C1 segment of cervical spinal cord (tissue), 14 donors: Measurements from ENCODE around the gene ETV7.
"Not testable (repeated sequence)": the region's sequence is repeated elsewhere in the genome, so short reads cannot be mapped to it uniquely, and the experiment has no call there.

Experiments
- DNase-seq, 14 donors: peaks; one replicate each; lab custom pipeline; 2025; lab: John Stamatoyannopoulos, UW

The ETV7 gene

DNA sequence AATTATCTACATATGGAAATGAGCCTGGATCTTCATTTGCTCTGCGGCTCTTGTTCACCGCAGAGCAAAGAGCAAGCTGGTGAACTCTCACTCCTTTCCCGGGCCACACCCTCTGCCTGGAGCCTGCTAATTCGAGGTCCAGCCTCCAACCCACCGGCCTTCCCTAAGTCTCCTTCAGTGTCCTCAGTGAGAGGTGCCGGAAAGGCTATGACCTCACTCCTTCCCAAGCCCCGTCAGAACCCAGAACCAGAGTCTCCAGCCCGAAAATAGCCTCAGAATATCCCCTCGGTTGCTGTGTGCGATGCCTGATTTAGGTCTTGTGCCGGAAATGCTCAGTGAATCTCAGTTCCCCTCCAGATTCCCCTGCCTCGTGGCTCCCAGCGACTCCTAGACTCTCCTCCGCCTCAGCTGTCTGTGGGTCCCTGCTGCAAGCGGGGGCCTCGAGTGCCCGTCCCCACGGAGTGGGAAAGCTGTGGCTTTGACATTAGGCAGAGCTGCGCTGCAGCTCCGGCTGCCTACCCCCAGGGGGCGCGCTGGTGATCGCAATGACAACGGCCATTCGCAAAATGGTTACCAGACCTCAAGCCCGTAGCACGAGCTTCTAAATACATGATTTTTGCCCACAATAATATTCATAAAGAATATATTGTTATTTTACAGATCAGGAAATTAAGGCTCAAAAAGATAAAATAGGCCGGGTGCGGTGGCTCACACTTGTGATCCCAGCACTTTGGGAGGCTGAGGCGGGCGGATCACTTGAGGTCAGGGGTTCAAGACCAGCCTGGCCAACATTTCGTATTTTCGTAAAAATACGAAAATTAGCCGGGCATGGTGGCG is 46.6 kb downstream of the ETV7 start:
- DNase-seq: peak in 9 of 14 donors; percentile 7 to 57 (median 37)

DNA sequence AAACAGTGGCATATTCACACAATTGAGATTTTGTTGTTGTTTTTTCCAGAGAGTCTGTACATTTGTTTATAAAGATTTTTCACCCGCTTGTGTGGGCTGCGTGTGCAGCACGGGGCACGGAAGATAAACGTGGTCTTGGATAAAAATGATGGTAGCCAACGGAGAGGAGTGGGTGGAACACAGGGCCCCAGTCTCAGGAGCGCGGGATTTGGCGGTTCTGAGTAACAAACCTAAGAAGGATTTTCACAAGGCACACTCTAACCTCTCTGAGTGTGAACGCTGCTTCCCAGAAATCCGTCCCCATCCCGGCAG is 47.2 kb downstream of the ETV7 start:
- no peak for DNase-seq

DNA sequence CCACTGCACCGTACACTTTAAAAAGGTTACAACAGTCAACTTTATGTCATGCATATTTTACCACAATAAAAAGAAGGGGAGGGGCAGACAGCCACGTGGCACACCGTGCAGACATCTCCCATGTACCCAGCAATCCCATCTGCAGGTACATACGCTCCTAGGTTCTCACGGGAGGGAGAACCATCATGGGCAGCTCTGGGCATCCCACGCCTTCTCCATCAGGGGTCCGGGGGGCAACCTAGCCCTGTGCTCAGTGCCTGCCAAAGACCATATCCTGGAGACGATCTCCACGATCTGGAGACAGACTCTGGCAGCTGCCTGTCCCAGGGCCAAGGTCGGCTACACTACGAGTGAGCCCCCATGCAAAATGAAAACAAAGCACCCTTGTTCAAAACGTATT is 48.3 kb downstream of the ETV7 start:
- no peak for DNase-seq

DNA sequence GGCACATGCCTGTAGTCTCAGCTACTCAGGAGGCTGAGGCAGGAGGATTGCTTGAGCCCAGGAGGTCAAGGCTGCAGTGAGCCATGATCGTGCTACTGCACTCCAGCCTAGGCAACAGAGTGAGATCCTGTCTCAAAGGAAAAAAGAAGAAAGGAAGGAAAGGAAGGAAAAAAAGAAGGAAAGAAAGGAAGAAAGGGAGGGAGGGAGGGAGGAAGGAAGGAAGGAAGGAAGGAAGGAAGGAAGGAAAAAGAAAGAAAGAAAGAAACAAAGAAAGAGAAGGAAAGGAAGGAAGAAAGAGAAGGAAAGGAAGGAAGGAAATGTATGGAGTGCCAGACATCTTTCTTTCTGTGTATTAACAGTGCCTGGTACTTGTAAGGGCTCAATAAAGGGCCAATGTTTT is 49.2 kb downstream of the ETV7 start:
- not testable (repeated sequence) for DNase-seq

DNA sequence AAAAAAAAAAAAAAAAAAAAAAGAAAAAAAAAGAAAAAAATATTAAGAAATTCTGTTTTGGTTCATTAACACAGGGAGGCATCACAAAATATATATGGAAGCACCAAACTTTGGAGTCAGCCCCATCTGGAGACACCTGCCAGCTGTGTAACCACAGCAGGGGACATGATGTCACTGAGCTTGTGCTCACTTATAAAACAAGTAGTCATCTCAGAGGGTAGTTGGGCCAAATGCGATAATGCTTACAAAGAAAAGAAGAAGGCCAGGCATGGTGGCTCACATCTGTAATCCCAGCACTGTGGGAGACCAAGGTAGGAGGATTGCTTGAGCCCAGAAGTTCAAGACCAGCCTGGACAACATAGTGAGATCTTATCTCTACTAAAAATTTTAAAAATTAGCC is 49.7 kb downstream of the ETV7 start:
- DNase-seq: no peak

DNA sequence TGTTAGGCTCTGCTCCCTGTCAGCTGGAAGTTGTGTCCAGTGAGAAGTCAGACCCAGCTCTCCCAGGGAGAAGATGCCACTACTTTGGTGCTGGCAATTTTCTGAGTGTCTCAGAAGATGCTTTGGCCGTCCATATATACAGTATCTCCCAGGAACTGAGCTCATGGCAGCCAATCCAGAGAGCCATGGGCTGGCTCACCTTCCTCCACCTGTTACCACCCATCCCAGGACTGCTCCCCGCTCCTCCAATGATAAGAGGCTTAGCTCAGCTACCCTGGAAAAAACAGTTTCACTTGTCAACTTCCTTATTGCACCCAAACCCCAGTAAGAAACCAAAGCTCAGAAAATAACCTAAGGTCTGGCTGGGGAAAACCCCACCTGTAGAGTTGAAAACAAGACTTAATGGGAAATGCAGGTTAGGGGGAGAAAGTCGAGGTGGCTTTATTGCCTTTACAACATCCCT is 50.7 kb downstream of the ETV7 start, which contains the start of gene BNIP5:
Gene BNIP5 (minus strand): TSS at position 110 of the 463 bp plus-strand sequence. CDS start 6,198 bp downstream, outside the sequence.
- DNase-seq: no peak

DNA sequence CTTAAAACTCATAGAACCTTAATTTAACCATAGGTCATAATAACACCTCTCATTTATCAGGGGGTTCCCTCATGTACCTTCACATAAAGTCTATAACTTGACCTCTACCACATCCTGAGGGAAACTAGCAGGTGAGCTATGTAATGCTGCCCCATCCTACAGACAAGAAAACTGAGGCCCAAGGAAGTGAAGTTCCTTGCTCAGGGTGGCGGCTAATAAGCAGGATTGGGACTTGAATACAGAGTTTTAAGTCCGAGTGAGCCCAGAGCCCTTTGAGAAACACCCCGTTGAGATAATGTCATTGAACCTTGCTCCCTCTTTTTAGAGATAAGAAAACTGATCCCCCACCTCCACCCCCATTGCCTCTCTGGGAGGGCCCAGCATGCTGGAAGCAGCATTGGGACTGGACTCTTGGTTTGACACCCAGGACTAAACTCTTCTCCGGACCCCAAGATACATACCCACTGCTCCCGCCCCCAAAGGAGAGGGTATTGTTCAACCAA is 51.2 kb downstream of the ETV7 start:
- DNase-seq: no peak

DNA sequence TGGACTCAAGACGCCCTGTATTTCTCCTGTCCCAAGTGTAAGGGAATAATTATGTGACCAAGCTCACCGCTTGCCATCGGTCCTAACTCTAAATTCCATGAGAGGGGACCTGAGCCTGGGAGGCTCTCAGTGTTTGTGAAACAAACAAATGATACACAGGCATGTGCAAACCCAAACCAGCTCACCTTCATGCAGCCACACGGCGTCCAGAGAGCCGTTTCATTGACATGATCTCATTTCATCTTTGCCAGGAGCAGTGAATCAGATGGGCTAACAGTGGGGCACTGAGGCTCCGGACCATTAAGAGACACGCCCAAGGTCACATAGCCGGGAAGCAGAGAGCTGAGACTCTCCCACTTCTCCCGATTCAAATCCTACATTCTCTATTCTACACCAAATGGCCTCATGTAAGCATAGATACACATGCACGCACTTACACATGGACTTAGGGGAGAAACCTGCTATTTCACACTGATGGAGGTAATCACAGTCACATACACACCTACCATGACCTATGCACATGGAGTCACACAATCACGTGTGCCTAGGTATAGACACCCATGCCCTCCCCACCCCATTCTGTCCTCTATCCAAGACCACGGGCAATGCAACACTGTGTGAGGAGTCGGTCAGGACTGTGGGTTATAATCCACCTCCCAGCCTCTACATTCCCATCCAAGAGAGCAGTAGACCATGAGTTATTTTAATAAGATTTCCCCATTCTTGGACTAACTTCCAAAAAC is 51.8 kb downstream of the ETV7 start:
- no peak for DNase-seq

DNA sequence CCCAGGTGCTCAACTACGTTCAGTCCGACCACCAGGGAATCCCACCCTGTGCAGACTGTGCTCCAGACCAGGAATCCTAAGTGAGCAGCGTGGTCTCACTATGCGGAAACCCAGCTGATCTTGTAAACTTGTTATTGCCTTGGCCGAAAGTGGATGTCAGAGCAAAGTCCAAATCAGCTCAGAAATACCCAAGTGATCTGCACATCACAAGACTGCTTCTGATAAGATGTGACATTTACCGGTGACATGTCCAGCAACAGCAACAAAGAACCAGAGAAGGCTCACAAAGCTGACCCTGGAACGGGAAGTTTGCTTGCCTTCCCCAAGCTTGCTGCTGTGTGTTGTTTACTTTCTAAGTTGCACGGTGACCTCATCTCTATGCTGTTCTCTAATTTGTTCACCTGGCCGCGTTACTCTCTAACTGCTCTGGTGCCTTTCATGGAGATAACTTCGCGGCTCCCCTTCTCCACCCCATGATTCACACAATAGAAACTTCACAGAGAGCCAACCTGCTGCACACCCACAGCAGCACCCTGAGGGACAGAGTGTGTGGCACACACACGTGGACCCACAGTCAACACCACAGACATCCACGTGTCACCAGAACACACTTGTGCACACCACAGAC is 52.5 kb downstream of the ETV7 start:
- no peak for DNase-seq

DNA sequence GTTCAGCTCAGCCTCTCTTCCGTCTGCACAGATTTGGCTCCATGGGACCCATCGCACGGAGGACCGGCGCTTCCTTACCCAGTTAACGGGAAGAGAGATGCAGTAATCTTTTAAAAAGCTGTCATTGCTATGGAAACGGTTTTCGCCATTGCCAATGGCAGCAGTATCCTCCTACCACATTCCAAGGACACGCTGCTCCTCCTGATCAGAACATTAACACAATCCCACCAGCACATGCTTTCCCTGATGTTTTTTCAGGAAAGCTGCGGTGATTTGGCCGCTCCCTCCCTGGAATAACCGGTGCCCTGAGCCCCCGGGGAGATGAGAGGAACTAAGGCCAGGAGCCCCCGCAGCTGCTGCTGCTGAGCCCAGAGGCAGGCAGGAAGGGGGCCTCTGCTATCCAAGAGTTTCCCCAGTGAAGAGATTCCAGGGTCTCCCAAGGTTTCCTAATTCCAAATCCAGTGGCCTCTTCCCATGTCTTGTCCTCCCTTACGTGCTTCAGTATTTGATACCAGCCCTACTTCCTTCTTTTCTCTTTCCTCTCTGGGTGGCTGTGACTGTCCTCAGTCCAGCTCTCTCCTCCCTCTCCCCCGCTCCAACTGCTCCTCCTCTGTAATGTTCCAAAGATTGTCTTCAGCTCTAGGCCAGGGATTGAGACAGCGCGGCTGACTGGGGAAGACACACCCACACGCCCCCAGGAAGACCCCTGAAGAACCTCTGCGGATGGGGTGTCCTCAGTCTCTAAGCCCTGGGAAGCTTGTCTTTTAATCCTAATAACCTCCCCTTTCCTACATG is 53.3 kb downstream of the ETV7 start:
- DNase-seq: no peak

DNA sequence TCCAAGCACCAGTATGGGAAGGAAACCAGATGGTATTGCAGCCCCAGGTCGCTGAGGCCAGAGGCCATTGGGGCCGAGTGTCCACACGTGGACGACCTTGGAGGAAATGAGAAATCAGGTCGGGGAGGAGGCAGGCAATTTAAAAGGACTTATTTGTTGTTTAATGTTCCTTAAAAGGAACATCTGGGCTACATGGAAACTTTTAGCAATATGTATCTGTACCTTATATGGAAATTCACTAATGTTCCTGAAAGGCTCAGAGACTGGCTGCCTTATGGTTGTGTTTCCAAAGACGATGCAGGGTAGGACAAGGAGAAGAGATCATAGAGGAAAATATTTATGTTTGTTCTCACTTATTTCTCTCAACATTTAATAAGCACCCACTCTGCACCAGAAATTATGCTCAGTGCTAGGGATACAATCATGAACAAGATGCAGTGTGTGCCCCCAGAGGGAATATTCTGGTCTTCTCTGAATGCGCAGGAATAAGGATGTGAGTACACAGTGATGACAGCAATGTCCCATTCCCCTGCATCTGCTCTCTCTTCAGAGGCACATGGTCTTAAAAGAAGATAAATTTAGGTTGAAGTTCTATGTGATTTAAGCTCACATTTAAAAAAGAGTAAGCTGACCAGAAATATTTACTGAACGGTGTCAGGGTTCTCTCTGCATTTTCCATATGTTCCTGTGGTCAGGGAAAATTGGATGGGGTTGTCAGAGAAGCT is 54.1 kb downstream of the ETV7 start:
- no peak for DNase-seq

DNA sequence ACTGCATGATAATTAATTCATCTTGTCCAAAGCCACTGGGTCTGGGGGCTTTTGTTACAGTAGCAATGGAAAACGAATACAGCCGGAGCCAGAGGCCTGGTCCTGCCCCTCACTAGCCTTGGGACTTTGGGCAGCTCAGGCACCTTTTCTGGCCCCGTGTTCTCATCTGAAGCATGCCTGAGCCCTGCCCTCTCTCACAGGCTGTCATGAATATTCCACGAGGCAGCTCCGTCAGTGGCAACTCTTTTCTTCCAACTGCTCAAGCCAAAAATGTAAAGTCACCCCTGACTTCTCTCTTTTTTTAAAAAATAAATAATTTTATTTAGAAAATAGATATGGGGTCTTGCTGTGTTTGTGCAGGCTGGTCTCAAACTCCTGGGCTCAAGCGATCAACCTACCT is 56.1 kb downstream of the ETV7 start:
- no peak for DNase-seq

DNA sequence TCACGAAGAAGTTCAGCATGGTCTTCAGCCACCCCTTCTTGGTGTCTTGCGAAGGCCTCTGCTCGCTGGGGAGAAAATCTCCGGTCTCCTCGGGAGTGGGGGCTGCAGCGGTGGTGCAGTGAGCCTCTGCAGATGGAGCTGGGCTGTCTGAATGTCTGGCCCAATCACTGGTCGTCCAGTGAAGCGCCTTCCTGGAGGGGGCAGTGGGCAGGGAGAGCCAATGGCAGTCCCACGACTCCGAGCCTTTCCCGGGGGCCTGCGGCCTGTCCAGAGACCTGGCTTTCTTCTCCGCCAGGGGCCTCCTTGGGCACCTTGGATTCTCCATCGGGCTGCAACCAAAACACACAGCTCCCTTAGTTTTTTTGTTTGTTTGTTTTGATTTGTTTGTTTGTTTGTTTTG is 57.1 kb downstream of the ETV7 start:
- no peak for DNase-seq

DNA sequence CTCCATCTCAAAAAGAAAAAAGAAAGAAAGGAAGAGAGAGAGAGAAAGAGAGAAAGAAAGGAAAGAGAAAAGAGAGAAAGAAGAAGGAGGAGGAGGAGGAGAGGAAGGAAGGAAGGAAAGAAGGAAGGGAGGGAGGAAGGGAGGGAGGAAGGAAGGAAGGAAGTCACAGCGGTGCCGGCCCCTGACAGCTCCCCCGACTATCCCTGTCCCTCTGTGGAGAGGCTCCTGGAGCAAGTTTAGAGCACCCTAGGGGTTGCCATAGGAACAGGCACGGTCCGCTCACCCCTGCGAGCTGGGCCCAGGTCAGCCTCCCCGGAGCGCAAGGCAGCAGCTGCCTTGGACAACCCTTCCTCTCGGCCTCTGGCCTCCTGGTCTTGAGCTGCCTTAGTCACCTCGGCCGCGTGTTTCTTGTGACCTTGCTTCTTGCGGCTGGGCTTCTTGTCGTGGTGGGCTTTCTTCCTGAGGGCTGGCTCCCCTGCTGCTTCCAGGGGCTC is 57.6 kb downstream of the ETV7 start:
- DNase-seq: no peak

DNA sequence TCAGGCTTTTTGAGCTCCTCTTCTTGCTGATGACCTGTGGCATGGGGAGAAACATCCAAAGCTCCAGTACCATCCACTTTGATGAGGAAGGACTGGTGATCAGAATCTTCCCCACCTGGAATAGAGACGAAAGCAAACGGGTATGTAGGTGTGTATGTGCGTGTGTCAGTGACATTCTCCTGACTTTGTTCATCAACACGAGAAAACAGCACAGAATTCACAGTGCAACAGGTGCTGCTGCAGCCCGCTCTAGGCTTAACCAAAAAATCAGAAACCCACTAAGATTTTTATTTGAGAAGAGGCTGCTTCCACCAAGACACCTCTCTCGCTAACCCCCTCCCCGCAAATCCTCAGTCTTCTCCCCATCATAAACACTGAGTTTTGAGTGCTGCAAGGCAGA is 58.9 kb downstream of the ETV7 start:
- DNase-seq: no peak

DNA sequence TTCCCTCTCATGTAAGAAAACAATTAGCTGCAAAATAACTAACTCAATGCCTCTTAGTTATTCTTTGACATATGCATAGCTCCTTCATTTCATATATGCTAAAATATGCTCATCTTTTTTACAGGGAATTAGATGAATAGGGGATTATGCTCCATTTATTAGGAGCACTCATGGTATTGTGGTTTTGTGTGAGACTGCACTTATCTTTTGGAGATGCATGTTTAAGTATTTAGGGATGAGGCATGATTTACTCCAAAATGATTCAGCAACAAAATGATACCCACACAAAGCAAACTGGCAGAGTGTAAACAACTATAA is 59.6 kb downstream of the ETV7 start:
- DNase-seq: no peak

DNA sequence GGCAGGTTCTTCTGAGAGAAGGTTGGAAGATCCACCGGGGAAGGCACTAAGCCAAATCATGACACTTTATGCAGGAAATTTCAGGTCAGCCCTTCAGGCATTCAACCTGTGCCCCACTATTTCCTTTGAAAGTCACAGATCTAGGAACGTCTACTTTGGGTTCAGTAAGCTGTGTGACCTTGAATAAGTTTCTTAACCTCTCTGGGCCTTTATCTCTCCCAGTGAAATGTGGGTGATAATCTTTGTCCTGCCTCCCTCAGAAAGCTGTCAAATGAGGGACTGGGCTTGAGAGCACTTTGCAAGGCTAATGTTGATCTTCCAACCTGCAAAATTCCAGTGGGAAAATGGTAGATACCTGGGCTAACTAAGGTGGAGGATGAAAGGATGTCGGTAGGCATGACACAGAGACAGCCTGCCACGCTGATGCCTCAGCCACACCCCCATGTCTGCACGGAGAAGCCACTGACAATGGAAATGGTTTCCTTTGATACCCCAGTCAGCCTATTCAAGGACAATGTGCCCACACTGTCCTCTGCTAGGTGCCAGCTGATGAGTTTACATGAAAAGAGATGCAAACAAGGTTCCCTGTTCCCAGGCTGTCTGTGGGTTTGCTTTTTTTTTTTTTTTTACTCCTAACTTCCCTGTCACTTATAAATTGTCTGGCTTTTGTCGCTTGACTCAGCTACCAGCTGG is 60.1 kb downstream of the ETV7 start:
- DNase-seq: no peak

DNA sequence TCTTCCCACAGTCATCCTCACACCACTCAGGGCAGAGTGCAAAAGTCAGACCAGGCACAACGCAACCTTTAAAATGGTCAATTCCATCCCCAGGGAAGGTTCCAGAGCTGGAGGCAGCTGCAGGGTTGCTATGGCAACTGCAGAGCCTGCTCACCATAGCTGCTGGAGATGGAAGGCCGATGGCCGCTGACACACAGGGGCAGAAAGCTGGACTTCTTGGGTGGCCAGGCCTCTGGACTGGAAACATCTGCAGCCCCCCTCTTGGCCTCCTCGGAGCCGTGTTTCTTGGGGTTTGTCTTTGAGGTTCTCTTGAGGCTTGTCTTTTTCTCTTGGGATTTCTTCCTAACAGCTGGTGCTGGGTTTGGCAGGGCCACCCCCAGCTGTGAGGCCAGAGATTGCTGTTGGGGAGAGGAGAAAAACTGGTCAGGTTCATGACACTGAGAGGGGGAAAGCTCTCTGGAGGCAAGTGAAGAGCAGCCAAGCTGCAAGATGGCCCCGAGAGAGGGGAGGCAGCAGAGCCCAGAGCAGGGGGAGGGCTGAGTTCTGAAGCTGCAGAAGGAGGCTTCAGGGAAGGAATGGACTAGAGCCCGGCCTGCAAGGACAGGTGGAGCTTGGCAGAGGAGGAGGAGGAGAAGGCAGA is 61.0 kb downstream of the ETV7 start:
- peak in 3 of 14 donors; percentile 12 to 21 (median 17) for DNase-seq

DNA sequence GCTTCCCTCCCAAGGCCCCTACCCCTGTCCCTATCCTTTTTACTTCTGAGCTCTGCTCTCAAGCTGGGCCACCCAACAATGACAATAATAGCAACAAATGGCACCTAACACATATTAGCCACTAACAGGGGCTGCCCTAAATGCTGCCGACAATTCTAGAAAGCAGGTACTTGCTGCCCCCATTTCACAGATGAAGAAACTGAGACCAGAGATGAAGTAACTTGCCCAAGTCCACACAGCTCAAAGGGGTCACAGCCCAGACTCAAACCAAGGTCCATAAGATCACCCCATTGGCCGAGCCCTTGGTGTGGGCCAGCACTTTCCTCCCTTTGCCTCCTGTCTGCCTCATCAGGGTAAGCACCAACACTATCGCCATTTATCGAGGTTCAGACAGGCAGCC is 62.8 kb downstream of the ETV7 start:
- no peak for DNase-seq

DNA sequence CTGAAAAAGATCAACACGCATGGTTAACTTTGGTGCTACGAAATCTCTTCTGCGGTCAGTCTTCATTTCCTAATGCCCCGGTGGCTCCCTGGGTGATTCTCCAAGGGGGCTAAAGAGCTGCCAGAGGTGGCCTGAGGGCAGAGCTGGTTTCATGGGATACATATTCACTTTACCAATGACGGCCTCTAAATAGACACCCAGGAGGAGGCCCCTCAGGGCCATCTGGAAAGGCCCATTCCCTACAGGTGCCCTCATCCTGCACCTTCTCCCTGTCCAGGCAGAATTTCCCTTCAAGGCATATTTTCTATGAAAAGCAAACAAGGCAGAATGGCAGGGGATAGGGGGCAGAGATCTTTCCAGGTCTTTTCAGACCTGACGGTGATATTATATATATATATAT is 63.3 kb downstream of the ETV7 start:
- DNase-seq: no peak
